Activated T-cell treated with anti-CD3 and anti-CD28 coated beads for 24 hours (primary cell): ENCODE data around the gene GSDME.

Experiments
- DNase-seq: peaks from one replicate; pipeline ENCODE4 v3.0.0-alpha.2; 2020; ENCODE audit warnings: low read depth

GSDME gene

DNA sequence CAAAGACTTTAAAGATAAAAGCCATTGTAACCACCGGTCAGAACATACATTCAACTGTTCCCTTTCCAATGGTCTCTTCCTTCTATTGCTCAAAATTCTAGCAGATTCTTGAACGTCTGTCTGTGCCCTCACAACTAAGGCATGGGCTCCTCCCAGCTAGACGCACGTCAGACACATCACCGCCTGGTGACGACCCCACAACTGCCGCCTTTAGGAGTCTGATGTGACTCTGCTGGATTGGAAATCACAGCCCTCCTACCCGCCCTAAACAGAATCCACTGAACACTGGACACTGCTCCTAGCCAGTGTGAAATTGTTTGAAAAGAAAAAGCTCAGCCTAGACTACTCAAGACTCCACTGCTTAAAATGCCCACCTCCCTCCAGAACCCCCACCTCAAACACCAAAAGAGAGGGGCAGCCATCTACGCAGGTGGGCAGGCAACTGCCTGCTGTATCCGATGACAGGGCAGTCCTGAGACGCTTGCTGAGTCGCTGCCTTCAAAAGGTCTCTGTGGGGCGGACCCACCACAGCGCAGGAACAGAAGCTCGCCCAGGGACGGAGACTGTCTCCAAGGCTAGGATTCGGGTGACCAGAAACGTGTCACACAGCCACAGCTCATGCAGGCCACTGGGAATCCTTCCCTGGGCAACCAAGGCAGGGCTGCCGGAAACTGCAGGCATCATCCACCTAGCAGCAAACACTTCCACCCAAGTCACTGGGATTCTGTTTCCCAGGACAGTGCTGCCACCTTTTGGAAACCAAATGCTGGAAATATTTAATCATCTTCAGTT lies 34.7 kb downstream of the GSDME start:
- DNase-seq, result no peak

DNA sequence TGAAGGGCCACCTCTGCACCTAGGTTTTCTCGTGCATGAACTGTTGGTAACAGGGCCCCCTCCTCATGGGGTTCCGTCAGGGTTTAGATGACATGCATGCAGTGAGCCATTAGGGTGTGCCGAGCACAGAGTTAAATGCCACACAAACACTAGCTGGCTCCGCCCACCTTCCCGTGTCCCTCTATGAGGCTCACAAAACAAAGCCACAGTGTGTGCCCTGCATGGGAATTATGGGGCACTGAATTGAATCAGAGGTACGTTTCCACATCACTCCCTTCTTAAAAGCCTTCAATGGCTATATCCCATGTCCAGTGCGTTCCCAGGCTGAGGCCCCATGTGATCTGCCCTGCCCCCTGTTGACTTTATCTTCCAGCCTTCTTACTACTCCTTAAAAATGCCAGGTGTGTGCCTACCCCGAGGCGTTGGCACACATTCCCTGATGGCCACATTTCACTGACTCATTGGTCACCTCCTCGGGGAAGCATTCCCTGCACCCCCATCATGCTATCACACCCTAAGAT lies 35.7 kb downstream of the GSDME start:
- DNase-seq, result no peak

DNA sequence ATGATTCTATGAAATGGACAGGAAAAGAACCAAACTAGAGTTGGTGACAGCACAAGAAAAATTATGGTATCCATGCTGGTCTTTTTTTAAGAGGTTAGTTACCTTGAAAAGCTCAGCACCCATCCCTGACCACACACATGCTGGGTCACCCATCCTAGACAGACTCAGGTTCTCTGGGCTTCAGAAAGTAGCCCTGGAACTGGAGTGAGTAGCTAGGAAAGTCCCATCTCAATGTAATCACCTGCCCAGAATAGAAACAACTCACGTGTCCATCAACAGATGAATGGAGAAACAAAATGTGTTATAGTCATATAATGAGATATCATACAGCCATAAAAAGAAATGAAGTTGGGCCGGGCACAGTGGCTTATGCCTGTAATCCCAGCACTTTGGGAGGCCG lies 37.0 kb downstream of the GSDME start:
- DNase-seq, result no peak

DNA sequence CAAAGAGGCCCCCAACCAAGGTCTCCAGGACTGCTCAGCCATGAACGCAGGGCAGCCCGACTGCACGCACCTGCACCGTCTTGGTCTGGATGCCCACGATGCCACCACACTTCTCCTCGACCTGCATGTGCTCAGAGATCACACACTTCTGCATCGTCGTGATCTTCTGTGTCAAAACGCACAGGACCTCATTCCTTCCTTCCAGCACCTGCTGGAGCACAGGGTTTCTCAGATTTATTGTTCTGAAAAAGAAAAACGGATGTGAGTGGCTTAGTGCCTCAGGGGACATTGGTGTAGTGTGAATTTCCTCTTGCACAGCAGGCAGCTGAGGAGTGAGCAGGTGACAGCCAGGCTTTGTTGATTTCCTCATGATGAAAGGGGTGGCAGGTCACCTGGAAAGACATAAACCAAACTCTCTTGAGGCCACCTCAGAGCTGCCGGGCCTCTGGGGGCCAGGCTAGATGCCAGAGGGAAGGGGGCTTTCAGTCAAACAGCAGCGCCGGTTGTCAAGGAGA lies 38.2 kb downstream of the GSDME start:
- no peak for DNase-seq

DNA sequence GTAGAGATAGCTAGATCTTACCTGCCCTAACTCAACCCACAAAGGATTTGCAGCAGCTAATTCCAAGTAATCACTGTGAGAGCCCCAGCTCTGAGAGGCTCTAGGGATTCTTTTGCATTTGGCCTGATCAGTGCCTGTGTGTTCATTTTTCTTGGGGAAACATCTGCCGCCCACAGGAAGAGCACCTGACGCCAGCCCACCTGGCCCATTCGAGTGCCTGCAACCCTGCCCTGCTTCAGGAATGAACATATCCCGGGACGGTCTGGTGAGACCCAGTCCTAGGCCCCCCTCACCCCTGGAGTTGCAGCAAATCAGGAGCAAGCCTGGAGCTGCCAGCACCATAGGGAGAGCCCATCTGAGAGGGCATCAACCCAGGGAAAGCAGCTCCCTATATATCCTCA lies 38.8 kb downstream of the GSDME start:
- no peak for DNase-seq

DNA sequence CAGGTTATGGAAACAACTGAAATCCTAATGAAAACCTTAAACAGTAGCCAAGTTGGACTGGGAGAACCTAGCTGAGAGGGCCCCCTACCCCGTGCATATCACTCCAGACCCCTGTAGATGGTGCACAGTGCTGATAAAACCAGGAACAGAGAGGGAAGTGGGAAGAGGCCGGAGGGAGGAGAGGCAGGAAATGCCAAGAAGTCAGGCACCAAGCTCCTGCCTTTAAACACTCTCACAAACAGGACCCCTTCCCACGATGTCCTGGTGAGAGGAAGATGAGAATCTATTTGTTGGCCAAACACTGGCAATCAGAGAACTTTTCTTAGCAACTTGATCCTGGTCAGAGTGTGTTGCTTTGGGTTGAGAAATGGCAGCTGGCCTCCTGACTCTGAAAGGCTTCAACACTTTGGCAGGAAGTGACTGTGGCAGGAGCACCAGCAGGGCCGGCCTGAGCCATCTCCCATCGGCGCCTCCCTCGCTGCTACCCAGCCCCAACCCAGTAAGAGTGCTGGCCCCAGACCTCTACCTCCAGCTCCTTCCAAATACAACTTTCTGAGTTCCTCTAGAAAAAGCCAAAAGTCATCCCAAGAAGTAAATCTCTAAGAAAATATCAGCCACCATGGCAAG lies 39.5 kb downstream of the GSDME start:
- DNase-seq, result no peak

DNA sequence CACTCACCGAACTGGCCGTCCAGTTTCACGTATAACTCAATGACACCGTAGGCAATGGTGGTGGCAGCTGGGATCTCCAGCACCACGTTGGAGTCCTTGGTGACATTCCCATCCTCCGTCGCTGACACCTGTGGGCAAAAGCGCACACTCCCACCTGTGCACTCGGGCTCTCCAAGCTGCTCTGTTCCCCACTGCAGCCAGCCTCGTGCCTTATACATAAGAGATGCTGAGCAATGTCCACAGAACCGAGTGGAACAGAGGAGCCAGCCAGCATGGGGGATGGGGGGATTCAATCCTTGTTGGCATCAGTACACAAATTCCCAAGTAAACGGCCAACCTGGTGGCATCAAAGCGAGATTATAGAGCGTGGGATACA lies 40.0 kb downstream of the GSDME start:
- DNase-seq, result no peak

DNA sequence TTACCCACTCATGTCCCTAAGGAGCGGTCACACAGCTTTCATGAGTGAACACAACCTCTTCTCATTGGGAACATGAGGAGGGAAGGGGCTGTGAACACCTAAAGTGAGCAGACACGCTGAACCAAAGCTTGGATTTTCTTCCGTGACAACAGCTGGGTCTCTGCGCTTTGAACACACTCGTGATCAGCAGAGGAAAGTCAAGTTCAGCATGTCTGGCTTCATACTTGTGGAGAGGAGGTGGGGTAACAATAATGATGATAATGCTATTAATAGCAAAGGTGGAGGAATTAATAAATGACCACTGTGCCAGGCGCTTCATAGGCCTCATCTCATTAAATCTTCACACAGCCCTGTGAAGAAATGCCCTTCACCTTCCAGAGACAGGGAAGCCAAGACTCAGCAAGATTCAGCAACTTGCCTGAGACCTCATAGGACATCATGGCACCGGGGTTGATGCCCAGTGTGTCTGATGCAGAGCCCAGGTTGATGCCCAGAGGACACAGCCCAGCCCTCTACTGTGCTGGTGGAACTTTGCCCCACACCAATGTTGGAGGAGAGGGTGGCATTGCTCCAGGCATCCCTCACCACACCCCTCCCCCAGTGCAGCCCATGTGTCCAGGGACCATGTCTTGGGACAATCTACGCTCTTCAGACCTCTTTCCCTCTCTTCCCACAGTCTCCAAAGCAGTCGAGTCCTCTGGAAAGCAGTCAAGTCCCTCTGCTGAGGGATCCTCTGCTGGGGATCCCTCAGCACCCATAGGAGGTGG lies 40.6 kb downstream of the GSDME start:
- no peak for DNase-seq

DNA sequence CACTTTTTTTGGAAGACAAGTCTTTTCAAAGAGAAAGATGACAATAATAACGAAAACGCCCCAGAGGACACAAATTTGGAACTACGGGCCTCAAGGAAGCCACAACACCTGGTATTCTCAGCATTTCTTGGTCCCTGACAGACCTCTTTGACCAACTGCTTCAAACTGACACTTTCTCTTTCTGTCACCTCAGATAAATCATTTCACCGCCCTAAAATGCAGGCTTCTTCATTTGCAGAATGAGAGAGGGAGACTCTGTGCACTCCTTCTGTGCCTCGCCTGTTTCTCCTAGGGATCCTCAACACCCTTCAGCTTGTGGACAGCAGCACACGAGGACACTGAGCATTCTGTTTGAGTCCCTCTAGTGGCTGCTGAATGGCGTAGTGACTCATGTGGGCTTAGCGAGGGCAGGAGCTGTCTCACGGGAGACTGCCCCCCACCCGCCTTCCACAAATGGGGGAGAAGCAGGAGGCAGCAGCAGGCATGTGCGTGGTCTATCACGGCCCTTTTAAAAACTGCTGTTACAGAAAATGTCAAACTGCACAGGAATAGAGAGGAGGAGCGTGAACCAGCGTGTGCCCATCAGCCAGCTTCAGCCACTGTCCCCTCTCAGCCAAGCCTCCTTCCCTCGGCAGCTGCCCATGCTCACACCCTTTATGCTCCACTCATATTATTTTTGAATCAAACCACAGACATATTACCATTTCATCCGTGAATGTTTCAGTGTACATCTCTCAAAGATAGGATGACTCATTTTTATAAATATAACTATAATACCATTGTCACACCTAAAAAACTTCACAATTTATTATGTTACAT lies 41.4 kb downstream of the GSDME start:
- DNase-seq, result no peak

DNA sequence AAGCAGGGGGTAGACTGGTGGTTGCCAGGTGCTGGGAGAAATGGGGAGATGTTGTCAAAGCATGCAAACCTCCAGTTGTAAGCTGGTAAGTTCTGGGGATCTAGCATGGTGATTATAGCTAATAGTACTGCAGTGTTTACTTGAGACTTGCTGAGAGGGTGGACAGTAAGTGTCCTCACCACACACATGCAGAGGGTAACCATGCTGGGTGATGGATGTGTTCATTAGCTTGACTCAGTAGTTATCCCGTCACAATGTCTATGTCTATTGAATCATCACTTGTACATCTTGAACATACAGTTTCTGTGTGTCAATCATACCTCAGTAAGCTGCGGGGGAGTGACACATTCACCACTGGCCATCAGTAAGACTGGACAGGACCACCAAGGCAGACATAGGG lies 42.1 kb downstream of the GSDME start:
- DNase-seq, result no peak

DNA sequence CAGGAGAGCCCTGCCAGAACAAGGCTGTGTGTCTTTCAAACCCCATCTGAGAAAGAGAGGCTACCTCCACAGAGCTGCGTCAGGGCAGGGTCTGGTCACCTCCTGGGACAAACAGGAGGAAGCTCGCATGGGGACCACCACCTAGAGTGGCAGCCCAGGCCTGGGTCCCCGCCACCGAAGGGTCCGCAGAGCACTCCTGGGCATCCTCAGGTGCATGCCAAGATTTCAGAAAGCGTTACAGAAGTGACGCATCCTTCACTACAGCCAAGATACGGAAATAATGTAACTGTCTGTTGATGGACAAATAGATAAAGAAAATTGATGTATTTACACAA lies 42.6 kb downstream of the GSDME start:
- DNase-seq, result no peak

DNA sequence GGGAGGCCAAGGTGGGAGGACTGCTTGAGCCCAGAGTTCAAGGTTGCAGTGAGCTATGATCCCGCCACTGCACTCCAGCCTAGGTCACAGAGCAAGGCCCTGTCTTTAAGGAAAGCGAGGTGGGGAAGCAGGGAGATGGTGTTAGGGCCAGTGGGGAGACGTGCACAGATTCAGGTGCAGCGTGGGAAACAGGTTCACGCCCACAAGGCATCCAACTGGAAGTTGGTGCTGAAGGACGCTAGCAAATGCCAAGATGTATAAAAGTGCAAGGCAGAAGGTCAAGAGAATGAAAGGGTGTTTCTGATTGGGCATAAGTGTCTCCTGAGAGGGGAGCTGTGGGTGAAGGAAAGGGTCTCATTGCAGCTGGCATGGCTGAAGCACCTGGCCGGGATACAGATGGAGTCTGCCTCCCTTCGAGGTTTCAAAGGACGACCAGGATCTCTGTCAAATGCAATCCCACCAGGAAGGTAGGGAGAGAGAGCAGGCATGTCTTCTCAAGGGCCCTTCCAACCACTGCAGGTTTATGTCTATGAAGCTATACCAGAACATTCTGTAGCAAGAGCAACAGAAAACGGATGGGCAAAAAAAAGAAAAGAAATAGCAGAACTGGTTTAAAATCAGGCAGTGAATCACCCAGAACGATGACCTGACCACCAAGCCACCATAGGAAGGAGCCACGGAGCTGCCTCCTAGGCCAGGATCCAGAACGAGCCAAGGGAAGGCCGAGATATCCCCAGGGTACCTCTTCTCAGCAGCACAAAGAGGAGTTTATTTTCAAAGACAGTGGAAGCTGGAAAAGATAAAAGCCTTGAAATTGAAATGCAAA lies 43.2 kb downstream of the GSDME start:
- no peak for DNase-seq

DNA sequence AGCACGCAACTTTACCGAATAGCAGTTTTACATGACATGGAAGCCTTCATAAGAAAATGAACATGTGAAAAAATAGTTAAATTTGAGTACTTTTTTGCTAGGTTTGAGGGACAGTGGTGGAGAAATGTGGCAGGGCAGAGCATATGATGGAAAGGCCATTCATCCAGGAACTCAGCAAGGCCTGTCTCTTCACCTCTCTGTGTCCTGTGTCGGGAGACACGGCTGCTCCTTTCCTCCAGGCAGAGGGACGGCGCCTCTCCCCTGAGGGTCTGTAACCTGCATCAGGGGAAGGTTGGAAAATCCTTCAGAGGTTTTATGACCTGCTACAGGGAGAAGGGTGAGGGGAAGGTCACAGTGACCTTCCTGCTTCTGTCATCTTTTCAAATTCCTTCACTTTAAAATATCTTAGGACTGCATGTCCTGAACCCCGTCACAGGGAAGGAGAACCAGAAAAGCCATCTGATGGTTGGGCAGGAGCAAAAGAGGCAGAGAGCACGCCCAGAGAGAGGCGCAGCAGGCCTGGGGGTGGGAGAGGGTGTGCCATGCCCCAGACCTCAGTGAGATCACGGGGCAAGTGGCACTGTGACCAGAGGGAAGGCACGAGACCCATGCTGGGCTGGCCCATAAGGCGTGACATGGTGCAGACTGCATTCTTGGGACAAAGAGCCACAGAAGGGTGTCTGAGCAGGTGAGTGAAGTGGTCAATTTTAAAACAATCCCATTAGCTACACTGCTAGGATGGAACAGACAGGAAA lies 44.0 kb downstream of the GSDME start:
- no peak for DNase-seq

DNA sequence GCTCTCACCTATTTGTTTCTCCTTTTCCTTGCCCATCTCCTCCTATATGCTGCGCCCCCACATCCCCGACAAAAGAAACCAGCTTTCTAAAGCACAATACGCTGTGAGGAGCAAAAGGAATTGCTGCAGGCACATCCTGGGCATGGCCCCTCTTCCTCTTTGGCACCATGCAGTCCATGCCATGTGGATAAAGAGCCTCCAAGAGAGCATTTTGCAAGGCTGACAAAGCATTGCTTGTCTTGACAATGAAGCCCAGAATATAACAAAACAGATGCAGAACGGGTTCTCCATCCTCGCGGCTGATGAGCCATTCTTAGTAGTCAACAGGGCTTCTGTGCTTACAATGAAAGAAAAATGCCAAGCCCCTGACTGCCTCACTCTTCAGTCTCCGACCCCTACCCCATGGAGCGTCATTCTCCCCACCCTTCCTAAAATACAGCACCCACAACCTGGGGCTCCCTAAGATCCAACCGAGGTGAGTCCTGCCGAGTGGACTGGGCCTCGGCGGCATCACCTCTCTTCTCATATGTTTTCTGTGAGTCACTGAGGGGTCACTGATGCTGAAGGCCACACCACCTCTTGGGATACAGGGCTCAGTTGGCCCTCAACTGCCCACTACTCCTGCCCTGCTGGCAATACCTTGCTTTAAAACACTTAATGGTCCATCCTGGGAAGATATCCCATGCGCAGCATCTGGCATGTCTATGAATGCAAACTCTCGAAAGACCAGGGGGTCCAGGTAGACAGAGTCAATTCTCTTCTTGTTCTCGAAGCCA lies 47.5 kb downstream of the GSDME start:
- no peak for DNase-seq

DNA sequence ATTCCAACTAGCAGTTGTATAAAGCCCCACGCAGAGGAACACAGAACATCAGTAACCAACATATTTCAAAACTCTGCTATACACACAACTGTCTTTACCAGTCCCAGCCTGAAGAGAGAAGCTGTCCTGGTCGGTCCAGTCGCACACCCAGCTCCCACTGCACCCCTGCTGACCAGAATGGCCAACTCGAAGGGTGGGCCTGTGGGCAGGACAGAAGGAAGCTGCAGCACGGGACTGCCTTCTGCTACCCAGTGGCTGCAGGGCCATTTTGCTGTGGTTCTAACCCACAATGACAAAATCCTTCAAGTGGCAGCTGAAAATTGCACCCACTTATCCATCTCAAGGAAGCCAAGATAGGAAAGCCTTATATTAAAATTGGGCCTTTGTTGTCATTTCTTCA lies 48.2 kb downstream of the GSDME start:
- DNase-seq, result no peak

DNA sequence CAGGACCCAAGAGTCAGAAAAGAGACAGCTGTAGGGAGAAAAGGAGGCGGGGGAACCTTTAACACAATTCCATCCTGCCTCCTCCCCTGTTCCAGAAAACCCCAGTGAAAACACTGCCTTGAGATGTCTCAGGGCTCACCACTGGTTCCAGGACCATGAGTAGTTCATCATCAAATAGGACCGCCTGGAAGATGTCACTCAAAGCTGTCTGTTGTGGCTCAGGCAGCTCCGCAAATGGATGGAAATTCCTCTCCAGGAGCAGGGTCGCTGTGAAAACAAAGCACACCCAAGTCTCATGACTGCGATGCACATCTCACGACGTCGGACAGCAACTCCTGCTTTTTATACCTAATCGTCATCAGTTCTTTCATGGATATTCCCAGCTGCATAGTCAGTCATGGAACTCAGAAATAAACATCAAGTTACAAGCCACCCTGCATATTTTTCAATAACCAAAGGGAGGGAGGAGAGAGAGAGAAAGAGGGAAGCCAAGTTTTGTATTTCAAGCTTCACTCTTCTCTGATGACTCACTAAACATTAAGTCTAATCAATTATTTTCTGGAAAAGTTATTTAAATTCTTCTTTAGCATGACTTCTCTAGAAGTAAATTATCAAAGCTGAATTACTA lies 49.2 kb downstream of the GSDME start:
- no peak for DNase-seq

DNA sequence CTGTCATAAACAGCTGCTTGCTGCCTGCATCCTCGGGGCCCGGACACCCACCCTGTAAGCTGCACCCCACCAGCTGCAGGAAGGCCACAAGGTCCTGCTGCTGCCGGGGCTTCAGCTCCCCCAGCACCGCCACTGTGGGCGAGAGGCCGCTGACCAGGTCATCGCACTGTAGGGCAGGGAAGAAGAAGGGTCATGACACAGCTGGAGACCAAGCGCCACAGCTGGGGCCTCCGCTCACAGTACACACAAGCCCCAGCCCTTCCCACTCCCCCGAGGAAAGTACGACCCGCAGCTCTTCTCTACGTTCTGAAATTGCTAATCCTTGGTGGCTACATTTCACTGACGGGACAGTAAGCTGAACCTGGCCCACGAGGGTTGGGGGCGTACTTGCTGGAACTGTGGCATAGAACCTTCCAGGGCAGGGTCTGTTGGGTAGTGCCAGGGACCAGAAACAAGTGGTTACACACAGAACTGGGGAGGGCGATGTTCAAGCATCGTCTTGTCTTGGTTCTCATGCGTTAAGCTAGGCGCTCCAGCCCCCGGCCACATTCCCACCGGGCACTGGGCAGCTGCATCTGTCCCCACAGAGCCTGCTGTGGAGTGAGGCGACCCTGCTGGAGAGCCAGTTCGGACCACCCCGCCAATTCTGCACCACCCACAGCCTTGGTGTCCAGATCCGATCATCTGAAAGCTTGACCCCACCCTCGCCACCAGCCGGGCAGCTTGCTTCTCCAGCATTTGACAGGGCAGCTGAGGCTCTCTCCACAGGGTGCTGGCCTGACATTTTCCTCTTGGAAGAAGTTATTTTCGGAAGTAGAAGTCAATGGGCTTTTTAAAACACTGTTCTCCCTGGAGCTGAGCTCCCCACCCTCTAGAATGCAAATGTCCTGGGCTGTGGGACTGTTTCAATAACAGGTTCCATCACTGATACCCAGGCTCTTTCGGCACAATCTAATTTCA lies 50.8 kb downstream of the GSDME start:
- no peak for DNase-seq

DNA sequence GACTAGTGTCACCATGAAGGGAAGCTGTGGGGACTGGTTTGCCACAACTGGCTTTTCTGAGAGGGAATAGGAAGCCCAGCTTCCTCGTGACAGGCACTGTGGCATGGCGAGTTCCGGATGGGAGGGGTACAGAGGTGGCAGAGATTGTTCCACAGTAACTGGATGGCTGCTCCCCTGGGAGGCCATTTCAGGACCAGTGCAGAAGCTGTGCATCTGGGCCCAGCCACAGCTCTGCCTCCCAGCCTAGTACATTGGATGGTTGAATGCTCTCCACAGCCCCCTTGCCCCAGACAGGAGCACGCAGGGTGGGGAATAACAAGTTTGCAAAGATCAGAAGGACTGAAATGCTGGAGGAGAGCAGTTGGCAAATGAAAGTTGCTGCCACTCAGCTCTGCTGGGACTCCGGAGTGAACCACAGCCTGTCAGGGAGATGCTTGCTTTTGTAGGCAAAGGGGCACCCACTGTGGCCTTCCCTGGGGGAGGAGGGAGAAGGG lies 51.8 kb downstream of the GSDME start:
- DNase-seq, result no peak
